Right lobe of liver (tissue), 6 donors: Measurements from ENCODE around the gene ATP5F1A. TPM values are rescaled to one million over a fixed set of nuclear protein-coding genes. Genes with fewer than 3 reads are reported as not detected.

Experiments
- ATAC-seq, 4 donors: fragments of 200-7000 bp; cut with Tn5 transposase; one replicate each; pipeline ENCODE4 v1.9.1; 2020; ENCODE audit warnings: mild to moderate bottlenecking in 4 of 4, moderate library complexity in 4 of 4
- DNase-seq, 3 donors: peaks; one replicate each; pipeline ENCODE4 v3.0.0-alpha.2; 2020
- H3K27ac ChIP-seq, 3 donors: fragments of 200-600 bp; one replicate each; pipeline ENCODE4 v1.8.0; 2022
- H3K27me3 ChIP-seq, 2 donors: fragments of 200-600 bp; one replicate each; pipeline ENCODE4 v1.8.0; 2022
- H3K36me3 ChIP-seq, 4 donors: fragments of 200-600 bp; sonication (generic) in 1 of 4; one replicate each; pipeline versions ENCODE4 v1.5.1 to v1.8.0; 2017 to 2022; ENCODE audit warnings: control low read depth in 1 of 4
- H3K4me1 ChIP-seq, 4 donors: fragments of 200-600 bp; sonication (generic) in 1 of 4; one replicate each; pipeline versions ENCODE4 v1.5.1 to v1.8.0; 2017 to 2022; ENCODE audit warnings: control low read depth in 1 of 4
- H3K4me3 ChIP-seq, 3 donors: fragments of 200-600 bp; one replicate each; pipeline ENCODE4 v1.8.0; 2022
- H3K9me3 ChIP-seq, 4 donors: fragments of 200-600 bp; sonication (generic) in 1 of 4; one replicate each; pipeline versions ENCODE4 v1.5.1 to v1.8.0; 2017 to 2022; ENCODE audit warnings: control low read depth in 1 of 4
- CTCF ChIP-seq, 4 donors: fragments of 200-600 bp in 3 of 4; fragments of 450-650 bp in 1 of 4; IDR thresholded peaks; one replicate each; pipeline versions ENCODE4 v1.5.1 to v1.8.0; 2016 to 2022; ENCODE audit warnings: antibody characterized with exemption in 4 of 4, mild to moderate bottlenecking in 2 of 4
- POLR2A ChIP-seq: fragments of 450-650 bp; IDR thresholded peaks from one replicate; pipeline ENCODE4 v1.6.1; 2017; ENCODE audit warnings: antibody characterized with exemption, mild to moderate bottlenecking
- WGBS: methylation state at CpG from one replicate; pipeline ENCODE4 v1.1.6; 2018; ENCODE audit warnings: low coverage, low lambda C conversion rate; ENCODE audit not compliant: insufficient coverage; ENCODE audit errors: missing lambda C conversion rate; 5-methylcytosine and 5-hydroxymethylcytosine counted together
- intact Hi-C, 2 donors: fragments of 100-400 bp; cut with DNase I; formaldehyde crosslinking; loops; one replicate each; pipeline versions ENCODE4 v1.11.2 to v1.14.1; 2022
- small RNA-seq, 2 experiments: library from RNA; depleted of rRNA; stranded (forward); fragments of <200 nt; gene quantifications; one replicate each; pipeline ENCODE3, GENCODE V24; 2016
- total RNA-seq, 6 experiments: library from RNA; depleted of rRNA in 2 of 6; stranded (reverse); fragments of >200 nt in 2 of 6; fragmentation: NEBNext Ultra II Directional in 3 of 6; extraction: Animal tissue kit (Norgen Biotek cat#: 25700) in 3 of 6; gene quantifications; one replicate each; pipeline versions ENCODE4 v1.1.0 to v1.2.4, GENCODE V29; 2016 to 2023
- donor health status: DM: no; HTN: yes; CAD: no.
- donor health status: DM: no; HTN: no; CAD: no.
- donor health status: DM: no; HTN: no; CAD: no.
- donor health status: DM: no; HTN: yes; CAD: no.
- donor health status: DM: no; HTN: yes; CAD: no.

The ATP5F1A gene
- total RNA-seq, 6 experiments from 2014 or later = 243 to 405 (median 286) TPM

- no peaks in the 10 kb centered on the region for H3K27me3 ChIP-seq
- DNase-seq = no peak
- H3K4me1 ChIP-seq = peaks cover 0 to 9% (median 4%) of the 10 kb centered on the region in 4 donors
- no peak overlapping the region for H3K27ac ChIP-seq
- intact Hi-C loops = no loop called here
- 50% methylated on average over 1 of the region's 1 CpG for WGBS
- ATAC-seq = peak in 1 of 4 donors; percentile 27
- no peaks in the 10 kb centered on the region for H3K36me3 ChIP-seq
- no peak overlapping the region for H3K4me3 ChIP-seq
- H3K9me3 ChIP-seq = no peaks in the 10 kb centered on the region
- TF ChIP-seq POLR2A = no peak
- TF ChIP-seq CTCF (IDR thresholded peaks at IDR 0.05) = no peak
These were observed 63.9 kb downstream of the ATP5F1A start for GRCh38 chr18:46034230-46034629.

- no peak overlapping the region for H3K4me3 ChIP-seq
- ATAC-seq = no peak
- intact Hi-C loops = no loop called here
- H3K36me3 ChIP-seq = no peaks in the 10 kb centered on the region
- no peak for TF ChIP-seq CTCF (IDR thresholded peaks at IDR 0.05)
- no peak for TF ChIP-seq POLR2A
- DNase-seq = no peak
- H3K27me3 ChIP-seq = no peaks in the 10 kb centered on the region
- H3K27ac ChIP-seq = no peak overlapping the region
- WGBS = 84% methylated on average over 4 of the region's 4 CpGs
- H3K9me3 ChIP-seq = no peaks in the 10 kb centered on the region
- H3K4me1 ChIP-seq = no peaks in the 10 kb centered on the region
These were observed 66.4 kb downstream of the ATP5F1A start for GRCh38 chr18:46031741-46032140.

Small RNA genes within 50 kb of the gene (small RNA-seq; reads per million reads assigned to genes)
- gene RNU6-1278P (0 reads per million in 2 experiments), gene RNY4P37 (0 reads per million in 2 experiments)

Other genes starting within 250 kb of the ATP5F1A start
- 10 to 100 TPM; 11.6 to 15.2 (median 12.4) TPM for gene EPG5, start 131.0 kb downstream of the ATP5F1A start, total RNA-seq
- 10 to 100 TPM in 2 of 6 experiments, 1 to 10 TPM in 4; 4.0 to 15.2 (median 8.6) TPM for gene PSTPIP2, start 26.0 kb downstream of the ATP5F1A start, total RNA-seq
- gene HAUS1, start 6.1 kb upstream of the ATP5F1A start, total RNA-seq = 10 to 100 TPM in 2 of 6 experiments, 1 to 10 TPM in 4; 4.0 to 15.4 (median 5.9) TPM